HG03520 (cell line): ENCODE measurements around the gene ZNF547.

Experiments
- ATAC-seq: cut with Tn5 transposase; IDR thresholded peaks from one replicate; pipeline ENCODE4 v1.9.1; 2021; ENCODE audit warnings: mild to moderate bottlenecking, moderate library complexity; ENCODE audit not compliant: unreplicated experiment

The ZNF547 gene

DNA sequence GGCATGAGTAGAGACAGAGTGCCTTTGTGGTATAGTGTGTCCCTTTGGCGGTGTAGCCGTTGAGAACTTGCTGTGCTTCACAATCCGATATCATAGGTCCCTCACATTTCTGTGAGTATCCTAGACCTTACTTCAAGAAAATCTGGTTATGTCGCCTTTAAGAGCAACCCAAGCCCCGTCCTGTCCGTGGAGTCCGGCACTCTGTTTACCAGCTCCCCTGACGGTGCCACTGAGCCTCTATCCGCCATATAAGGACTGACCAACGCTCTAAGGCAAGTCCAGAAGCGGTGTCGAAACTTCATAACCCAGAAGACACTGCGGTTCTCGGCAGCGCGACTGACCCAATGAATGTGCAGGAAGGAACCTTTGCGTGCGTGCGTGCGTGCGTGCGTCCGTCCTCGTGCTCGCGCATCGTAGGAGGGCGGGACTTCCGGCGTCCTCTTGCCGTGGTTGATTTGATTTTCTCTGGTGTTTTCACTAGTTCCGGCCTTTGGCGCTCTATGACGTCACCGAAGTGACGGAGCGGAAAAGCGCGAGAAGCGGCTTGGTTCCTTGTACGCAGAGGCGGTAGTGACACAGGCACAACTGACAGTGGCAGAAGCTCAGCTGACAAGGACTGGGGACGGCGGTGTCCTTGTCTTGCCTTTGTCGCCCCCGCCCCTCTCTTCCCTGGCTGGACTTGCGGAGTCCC, at the start of gene ZNF547, which contains the start of gene TRAPPC2B:
TSS of gene ZNF547 (plus strand) at position 555 of the 691 bp plus-strand sequence. CDS start 5,005 bp downstream, outside the sequence.
TSS of gene TRAPPC2B (plus strand) at position 555 of the 691 bp plus-strand sequence. CDS start 1,283 bp downstream, outside the sequence.
- ATAC-seq = peak; percentile 91

DNA sequence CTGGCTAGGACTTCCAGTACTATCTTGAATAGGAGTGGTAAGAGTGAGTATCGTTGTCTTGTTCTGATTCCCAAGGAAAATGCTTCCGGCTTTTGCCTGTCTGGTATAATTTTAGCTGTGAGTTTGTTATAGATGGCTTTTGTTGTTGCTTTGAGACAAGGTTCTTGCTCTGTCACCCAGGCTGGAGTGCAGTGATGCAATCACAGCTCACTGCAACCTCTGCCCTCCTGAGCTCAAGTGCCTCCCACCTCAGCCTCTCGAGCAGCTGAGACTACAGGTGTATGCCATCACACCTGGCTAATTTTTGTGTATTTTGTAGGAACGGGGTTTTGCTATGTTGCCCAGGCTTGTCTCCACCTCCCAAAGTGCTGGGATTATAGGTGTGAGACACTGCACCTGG, 49.2 kb upstream of the ZNF547 start:
- ATAC-seq = no peak

DNA sequence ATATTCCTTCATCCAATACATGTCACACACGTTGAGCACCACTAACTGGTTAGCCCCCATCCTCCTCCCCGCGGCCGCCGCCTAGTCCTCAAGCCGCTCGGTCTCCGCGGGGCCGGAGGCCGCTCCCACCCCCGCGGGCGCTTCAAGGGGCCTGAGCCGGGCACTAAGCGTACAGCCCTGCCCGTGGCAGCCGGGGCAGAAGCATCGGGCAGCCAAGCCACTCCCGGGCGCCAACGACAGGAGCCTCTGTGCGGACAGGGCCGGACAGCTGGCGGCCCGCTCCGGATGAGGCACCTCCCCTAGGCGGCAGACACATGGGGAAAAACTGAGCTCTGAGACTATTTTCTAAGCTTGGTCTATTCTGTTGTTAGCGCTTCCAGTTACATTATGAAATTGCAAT, 45.8 kb upstream of the ZNF547 start:
- ATAC-seq = no peak

DNA sequence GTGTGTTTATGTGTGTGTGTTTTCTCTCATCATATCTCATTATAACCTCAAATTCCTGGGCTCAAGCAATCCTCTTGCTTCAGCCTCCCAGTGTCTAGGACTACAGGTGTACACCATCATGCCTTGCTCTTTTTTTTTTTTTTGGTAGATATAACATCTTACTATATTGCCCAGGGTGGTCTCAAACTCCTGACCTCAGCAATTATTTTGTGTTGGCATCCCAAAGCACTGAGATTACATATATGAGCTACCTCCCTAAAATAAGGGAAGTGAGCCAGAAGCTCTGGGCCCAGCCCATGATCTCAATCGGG, 43.5 kb upstream of the ZNF547 start:
- ATAC-seq = no peak

DNA sequence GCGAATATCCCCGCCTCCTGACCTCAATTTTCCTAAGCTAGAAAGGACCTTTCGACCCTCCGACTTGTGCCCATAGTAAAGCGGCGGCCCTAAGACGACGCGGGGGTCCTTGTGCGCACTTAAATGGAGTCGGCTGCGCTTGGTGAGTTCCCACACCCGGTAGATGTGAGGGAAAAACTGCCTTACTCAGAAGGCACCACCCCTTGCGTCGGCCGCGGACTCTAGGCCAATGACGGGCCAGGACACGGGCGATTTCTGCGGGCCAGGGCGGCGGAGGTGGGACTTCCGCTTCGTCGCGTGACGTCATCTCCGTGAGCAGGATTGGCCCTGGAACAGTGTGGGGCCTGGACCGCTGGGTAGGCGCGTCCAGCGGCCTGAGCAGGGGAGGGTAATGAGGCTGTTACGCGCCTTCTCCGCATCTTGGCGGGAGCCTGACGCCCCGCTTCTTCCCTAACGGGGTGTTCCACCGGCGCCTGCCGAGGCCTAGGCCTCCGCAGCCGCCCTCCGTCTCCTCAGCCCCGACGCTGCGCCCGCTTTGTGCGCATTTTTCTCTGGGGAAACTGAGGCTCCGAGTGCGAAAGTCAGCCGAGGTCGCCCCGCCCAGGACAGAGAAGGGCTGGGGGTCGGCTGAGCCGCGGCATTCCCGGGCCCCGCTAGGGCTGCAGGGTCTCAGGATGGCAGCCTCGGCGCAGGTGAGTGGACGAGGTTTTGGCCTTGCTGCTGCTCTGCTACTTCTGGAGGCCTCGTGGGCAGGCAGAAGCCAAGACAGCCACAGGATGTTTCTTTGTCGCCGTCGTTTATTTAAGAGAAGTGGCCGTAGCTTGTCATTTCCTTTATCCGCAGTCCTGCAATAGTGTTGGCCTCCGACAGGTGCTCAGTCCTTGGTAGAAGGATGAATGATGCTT, 42.9 kb upstream of the ZNF547 start, which contains the start of gene ZNF543:
TSS of gene ZNF543 (plus strand) at position 293 of the 905 bp plus-strand sequence. CDS start at position 675, 382 bp downstream.
- ATAC-seq = peak; percentile 95

DNA sequence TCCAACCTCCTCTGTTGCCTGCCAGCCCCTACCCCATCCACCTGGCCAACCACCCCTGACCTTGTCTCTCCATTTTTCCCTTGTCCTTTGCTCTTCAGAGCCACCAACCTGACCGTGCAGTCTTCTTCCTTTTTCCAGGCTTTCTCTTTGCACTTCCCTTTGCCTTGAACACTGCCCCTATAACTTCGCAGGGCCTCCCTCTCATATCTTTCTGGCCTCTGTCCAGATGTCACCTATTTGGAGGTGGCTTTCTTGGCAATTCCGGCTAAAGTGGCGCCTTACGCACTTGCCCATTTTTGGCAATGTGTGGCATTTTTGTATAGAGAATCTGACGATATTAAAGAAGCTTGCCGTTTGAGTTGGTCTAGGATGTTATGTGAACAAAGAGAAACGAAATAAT, 42.2 kb upstream of the ZNF547 start:
- no peak for ATAC-seq

DNA sequence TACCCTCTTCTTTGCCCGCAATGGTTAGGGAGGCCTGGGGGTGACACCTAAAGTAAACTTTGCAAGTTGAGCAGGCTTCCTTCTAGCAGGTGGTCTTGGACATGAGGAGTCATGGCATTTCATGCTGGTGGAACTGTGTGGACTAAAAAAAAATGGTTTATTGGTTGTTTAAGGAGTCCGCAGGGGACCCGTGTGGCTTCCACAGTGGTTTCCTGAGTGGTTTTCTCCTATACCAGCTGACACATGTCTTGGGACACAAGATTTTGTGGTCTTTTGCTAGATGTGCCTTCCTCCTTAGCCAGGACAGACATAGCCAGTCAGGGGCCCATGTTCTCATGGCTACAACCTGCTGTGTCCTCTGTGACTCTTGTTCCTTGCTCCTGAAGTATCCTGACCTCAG, 41.6 kb upstream of the ZNF547 start:
- no peak for ATAC-seq

DNA sequence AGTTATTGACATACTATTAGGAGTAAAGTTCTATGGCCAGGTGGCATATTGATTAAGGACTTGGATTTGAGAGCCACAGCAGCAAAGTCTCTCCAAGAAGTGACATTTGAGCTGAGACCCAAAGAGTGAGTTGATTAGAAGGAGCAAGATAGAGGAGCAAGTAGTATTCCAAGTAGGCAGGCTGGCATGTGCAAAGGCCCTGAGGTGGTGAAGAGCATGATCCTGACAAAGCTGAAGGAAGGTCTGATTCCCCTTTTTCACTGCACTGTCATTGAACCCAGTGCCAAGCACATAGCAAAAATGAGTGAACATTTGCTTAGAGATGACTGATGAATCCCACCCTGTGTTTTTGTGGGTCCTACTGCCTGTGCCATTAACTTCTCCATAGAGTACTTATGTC, 38.4 kb upstream of the ZNF547 start:
- no peak for ATAC-seq

DNA sequence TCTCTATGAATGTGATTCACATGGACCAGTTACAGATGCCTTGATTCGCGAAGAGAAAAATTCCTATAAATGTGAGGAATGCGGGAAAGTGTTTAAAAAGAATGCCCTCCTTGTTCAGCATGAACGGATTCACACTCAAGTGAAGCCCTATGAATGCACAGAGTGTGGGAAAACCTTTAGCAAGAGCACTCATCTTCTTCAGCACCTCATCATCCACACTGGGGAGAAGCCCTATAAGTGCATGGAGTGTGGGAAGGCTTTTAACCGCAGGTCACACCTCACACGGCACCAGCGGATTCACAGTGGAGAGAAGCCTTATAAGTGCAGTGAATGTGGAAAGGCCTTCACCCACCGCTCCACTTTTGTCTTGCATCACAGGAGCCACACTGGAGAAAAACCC, 35.4 kb upstream of the ZNF547 start:
- no peak for ATAC-seq

DNA sequence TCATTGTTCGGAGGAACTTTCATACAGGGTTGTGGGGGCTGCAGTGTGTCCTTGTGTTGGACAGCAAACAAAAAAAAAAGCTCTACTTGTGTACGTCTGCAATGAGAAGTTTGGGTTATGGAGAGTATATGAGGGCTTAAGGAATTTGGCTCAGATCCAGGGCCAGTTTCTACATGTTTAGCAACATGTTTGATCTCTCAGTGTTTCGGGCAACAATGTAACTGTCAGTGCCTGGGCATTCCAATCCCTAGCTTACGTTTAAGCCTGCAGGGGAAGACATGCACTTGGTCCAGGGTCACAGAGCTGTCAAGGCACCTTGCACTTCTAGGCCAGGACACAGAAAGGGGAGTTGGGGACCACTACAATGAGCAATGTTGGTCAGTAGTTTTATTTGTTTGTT, 29.2 kb upstream of the ZNF547 start:
- no peak for ATAC-seq

DNA sequence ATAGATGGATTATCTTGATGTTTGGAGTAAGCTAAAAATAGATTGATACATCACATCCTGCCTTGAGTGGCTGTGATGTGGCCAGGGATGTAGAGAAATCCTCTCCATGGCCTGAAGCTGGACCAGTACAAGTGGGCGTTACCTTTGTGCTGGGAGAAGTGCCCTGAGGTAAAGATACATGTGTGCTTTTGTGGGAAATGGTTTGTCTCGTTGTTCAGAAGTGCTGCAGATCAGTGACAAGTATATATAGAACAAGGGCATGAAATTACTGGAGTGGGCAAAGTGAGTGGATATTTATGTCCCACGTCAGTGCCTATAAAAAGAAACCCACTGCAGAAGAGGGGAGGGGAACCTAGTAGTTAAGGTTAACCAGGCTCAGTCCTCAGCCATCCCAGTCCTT, 24.5 kb upstream of the ZNF547 start:
- ATAC-seq = no peak

DNA sequence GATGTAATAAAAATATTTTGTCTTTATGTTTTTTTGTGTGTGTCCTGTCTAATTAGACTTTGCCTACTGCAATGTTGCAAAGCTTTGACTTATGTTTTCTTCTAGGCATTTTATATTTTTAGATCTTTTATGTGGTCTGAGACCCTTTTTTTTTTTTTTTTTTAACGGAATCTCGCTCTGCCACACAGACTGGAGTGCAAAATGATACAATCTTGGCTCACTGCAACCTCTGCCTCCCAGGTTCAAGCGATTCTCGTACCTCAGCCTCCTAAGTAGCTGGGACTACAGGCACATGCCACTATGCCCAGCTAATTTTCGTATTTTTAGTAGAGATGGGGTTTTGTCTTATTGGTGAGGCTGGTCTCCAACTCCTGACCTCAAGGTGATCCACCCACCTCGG, 20.8 kb upstream of the ZNF547 start:
- ATAC-seq = no peak

DNA sequence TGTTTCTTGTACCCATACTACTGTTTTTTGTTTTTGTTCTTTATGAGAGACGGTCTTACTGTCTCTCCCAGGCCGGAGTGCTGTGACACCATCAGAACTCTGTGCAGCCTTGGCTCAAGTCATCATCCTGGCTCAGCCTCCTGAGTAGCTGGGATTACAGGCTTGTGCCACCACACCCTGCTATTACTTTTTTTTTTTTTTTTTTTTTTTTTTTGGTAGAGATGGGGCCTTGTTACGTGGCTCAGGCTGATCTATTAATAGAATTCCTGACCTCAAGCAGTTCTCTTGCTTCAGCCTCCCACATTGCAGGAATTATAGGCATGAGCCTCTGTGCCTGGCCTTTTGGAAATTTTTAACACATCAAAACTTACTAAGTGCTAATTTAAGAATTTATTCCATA, 15.2 kb upstream of the ZNF547 start:
- ATAC-seq = no peak

DNA sequence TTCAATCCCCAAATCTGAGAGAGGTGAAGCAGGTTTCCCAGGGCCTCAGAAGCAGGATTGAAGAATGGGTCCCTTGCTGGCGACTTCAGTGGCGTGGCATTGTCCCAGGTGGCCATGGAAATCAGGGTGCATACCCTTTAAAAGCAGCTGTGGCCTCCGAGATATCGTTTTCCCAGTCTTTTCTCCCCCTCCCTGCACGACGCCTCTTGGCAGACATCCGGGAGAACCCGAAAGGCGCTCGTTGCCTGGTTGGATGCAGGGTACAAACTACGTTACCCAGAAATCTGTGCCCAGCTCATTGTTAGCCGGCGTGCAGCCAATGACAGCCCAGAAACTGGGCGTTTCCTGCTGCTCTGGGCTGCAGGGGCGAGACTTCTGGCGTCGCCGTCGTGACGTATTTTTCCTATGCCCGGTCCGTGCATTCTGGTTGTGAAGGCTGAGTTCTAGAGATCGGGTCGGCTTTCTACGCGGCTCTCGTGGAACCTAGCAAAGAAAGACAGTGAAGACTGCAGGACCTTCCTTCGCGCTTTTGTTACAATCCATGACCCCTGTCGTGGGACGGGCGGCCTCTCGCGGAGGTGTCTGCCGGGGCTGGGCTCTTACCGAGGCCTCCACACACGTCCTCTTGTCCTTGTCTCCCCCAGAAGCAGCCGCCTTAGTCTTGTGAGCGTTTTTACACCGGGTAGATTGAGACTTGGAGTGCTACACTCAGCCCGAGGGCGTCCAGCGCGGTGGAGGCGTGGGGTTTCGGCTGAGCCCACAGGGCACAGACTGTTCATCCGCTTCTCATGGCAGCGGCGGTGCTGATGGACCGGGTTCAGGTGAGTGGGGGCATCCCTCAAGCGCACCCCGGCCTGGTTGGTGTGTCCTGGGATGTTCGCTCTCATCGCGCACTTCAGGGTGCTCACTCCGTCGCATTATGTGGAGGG, 12.2 kb upstream of the ZNF547 start, which contains the start of gene ZNF304:
TSS of gene ZNF304 (plus strand) at position 395 of the 929 bp plus-strand sequence. CDS start at position 789, 394 bp downstream.
- peak; percentile 89 for ATAC-seq

DNA sequence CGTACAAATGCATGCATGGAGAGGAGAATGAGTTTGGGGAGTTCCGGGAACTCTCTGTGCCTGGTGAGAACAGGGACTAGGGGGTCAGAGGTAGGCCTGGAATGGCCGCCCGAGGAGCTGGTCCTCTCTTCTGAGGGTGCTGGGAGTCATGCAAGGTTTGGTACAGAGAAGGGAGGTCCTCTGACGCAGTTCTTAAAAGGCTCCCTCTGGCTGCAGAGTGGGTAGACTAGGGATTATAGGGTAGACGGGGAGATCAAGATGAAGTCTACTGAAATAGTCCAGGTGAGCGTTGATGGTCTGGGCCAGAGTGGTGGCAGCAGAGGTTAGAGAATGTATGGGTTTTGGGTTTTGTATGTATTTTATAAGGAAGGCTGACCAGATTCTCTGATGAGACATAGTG, 11.5 kb upstream of the ZNF547 start:
- ATAC-seq = no peak

DNA sequence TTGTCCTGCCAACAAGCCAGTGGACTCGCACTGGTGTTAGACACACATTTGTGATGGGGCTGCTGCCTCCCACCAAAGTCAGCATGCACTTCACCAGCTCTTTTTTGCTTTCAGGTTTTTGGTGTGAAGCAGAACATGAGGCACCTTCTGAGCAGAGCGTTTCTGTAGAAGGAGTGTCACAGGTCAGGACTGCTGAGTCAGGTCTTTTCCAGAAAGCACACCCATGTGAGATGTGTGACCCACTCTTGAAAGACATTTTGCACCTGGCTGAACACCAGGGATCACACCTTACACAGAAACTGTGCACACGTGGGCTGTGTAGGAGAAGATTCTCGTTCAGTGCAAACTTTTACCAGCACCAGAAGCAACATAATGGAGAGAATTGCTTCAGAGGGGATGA, 7.4 kb upstream of the ZNF547 start:
- ATAC-seq = no peak

DNA sequence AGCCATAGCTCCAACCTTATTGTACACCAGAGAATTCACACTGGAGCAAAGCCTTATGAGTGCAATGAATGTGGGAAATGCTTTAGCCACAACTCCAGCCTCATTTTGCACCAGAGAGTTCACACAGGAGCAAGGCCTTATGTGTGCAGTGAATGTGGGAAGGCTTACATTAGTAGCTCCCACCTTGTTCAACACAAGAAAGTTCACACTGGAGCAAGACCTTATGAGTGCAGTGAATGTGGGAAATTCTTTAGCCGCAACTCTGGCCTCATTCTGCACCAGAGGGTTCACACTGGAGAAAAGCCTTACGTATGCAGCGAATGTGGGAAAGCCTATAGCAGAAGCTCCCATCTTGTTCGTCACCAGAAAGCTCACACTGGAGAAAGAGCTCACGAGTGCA, 5.9 kb upstream of the ZNF547 start:
- ATAC-seq = no peak

DNA sequence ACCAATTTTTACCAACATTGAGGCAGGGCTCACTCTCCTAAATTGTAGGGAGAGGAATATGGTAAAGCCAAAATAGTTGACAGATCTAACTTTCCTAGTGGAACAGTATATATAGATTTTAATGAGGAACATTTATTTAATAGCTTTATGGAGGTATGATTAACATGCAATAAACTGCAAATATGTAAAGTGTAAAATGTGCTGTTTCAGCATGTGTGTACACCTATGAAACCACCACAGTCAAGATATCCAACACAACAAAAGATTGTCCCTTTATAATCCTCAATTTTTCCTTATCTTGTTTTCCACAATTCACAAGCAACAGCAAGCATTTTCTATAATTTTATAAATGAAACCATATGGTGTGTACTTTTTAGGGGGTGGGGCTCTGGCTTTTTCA, 4.1 kb upstream of the ZNF547 start:
- no peak for ATAC-seq

DNA sequence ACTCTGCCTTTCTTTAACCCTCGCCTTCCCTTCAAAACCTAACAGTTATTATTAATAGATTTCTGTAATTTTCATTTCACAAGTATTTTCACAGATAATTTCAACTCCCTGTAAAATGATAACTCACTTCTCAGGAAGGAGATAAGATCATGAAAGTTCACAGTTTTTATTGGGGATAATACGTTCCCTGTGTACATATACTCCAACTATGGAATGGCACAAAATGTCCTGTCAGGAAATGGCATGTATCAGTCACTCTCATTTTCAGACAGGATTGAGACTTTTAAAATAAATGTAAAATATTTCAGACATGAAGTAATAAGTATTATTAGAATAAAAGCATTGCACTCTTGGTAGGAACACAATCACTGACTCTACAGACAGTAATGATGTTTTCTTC, 932 bp upstream of the ZNF547 start:
- no peak for ATAC-seq

DNA sequence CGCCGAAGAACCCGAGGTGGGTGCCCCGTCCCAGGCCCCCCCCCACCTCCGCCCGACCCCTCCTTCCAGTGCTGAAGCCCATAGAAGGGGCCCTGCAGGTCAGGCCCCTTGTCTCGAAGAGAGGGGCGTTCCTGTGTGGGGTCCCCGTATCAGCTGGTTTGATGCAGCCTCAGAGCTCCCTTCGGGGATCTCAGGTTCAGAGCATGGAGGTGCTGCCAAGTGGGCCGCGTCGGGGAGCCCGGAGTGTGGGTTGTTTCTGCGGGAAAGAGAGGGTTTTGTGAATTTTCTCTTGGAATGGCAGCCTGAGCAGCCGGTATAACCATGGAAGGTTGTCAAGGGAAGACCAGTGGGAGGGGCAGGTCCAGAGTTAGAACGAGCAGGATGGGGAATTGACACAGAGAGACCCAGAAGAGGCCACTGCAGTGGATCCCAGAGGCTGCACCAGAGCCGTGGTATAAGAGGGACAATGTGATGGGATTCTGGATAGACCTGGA, 384 bp downstream of the ZNF547 start:
- no peak for ATAC-seq

DNA sequence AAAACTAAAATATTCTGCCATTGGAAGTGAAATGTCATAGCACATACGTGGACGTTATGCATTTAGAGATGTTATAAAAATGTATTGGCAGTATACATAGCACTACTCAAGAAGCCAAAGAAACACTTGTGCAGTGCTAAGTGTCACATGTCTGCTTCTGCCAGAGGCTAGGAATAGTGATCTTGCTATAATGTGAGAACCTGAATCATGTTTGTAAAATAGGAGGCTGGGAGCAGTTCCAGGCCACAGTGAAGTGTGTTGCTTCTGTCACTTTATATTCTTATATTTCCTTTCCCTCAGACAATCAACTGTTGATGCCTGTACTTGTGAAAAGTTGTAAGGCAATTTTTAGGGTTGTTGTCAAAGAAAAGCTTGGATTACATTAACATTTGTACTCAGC, 3.4 kb downstream of the ZNF547 start:
- no peak for ATAC-seq
